ENCODE measurements around the gene PALB2.

DNA sequence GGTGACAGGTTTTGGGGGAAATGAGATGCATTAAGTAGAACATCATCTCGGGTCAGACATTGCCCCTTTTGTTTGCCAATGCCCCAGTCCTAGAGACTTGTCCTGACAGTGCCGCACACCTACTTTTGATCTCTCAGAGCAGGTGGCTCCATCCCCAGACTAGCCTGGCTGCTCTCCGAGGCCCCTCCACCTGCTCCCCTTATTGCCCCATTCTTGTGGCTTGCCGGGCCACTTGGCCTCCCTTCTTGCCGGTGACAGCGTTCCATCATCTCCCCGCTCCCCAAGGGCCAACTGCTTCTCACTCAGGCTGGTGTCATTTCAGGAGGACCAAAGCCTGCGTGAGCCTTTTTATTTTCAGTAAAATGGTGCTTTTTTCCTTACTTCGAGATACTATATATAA, 68.7 kb downstream of the PALB2 start:
- TF ChIP-seq CTCF (IDR thresholded peaks at IDR 0.05 in 4 of 5, conservative IDR thresholded peaks at IDR 0.05 in 1 of 5) (no peak), POLR2A (IDR thresholded peaks at IDR 0.05) (no peak)
